ENCODE data around the gene OSBPL6.

Gene OSBPL6

GRCh38 chr2:178237488-178238153, 43.3 kb downstream of the OSBPL6 start:
- in situ Hi-C loops (cut with MboI; ENCODE audit: low sequenced_read_pairs), result no loop called here

GRCh38 chr2:178238154-178238521, 43.8 kb downstream of the OSBPL6 start:
- in situ Hi-C loops (cut with MboI; ENCODE audit: low sequenced_read_pairs), result no loop called here

GRCh38 chr2:178238750-178239149, 44.4 kb downstream of the OSBPL6 start:
- in situ Hi-C loops (cut with MboI; ENCODE audit: low sequenced_read_pairs), result no loop called here

- in situ Hi-C loops (cut with MboI; ENCODE audit: low sequenced_read_pairs), result no loop called here
These were observed 47.7 kb downstream of the OSBPL6 start for GRCh38 chr2:178241844-178242551.

- in situ Hi-C loops (cut with MboI; ENCODE audit: low sequenced_read_pairs), result no loop called here
These were observed 48.2 kb downstream of the OSBPL6 start for GRCh38 chr2:178242552-178242883.

GRCh38 chr2:178243961-178244360, 49.6 kb downstream of the OSBPL6 start:
- in situ Hi-C loops (cut with MboI; ENCODE audit: low sequenced_read_pairs), result no loop called here

GRCh38 chr2:178244777-178245176, 50.5 kb downstream of the OSBPL6 start:
- in situ Hi-C loops (cut with MboI; ENCODE audit: low sequenced_read_pairs), result no loop called here

GRCh38 chr2:178246696-178247095, 52.4 kb downstream of the OSBPL6 start:
- in situ Hi-C loops (cut with MboI; ENCODE audit: low sequenced_read_pairs), result no loop called here

GRCh38 chr2:178247250-178247649, 52.9 kb downstream of the OSBPL6 start:
- in situ Hi-C loops (cut with MboI; ENCODE audit: low sequenced_read_pairs), result no loop called here

GRCh38 chr2:178250429-178250828, 56.1 kb downstream of the OSBPL6 start:
- in situ Hi-C loops (cut with MboI; ENCODE audit: low sequenced_read_pairs), result no loop called here

- in situ Hi-C loops (cut with MboI; ENCODE audit: low sequenced_read_pairs), result no loop called here
These were observed 57.0 kb downstream of the OSBPL6 start for GRCh38 chr2:178251151-178251955.

- in situ Hi-C loops (cut with MboI; ENCODE audit: low sequenced_read_pairs), result no loop called here
These were observed 62.2 kb downstream of the OSBPL6 start for GRCh38 chr2:178256382-178257042.

GRCh38 chr2:178257127-178257526, 62.8 kb downstream of the OSBPL6 start:
- in situ Hi-C loops (cut with MboI; ENCODE audit: low sequenced_read_pairs), result no loop called here

GRCh38 chr2:178258916-178259315, 64.6 kb downstream of the OSBPL6 start:
- in situ Hi-C loops (cut with MboI; ENCODE audit: low sequenced_read_pairs), result no loop called here

GRCh38 chr2:178263159-178263860, 69.0 kb downstream of the OSBPL6 start:
- in situ Hi-C loops (cut with MboI; ENCODE audit: low sequenced_read_pairs), result no loop called here

GRCh38 chr2:178264211-178264610, 69.9 kb downstream of the OSBPL6 start:
- in situ Hi-C loops (cut with MboI; ENCODE audit: low sequenced_read_pairs), result no loop called here

GRCh38 chr2:178265851-178266250, 71.5 kb downstream of the OSBPL6 start:
- in situ Hi-C loops (cut with MboI; ENCODE audit: low sequenced_read_pairs), result no loop called here

GRCh38 chr2:178266445-178266844, 72.1 kb downstream of the OSBPL6 start:
- in situ Hi-C loops (cut with MboI; ENCODE audit: low sequenced_read_pairs), result no loop called here

- in situ Hi-C loops (cut with MboI; ENCODE audit: low sequenced_read_pairs), result no loop called here
These were observed 73.3 kb downstream of the OSBPL6 start for GRCh38 chr2:178267660-178268059.

- in situ Hi-C loops (cut with MboI; ENCODE audit: low sequenced_read_pairs), result no loop called here
These were observed 74.1 kb downstream of the OSBPL6 start for GRCh38 chr2:178268435-178268834.

All from HL-60/S4 (cell line).